ENCODE results near the gene PRTG.
"Not testable (repeated sequence)": the region's sequence is repeated elsewhere in the genome, so short reads cannot be mapped to it uniquely, and the experiment has no call there.

Gene PRTG

GRCh38 chr15:55599439-55599838 lies 143.5 kb downstream of the PRTG start:
- H3K4me3 ChIP-seq (ENCODE audit: low read length): no peak overlapping the region
- TF ChIP-seq CTCF (IDR thresholded peaks at IDR 0.05; ENCODE audit: insufficient read depth, low read depth, low read length, missing control alignments): no peak
- peak; percentile 20 for DNase-seq (ENCODE audit: low read depth)

- not testable (repeated sequence) for DNase-seq (ENCODE audit: low read depth); H3K4me3 ChIP-seq (ENCODE audit: low read length)
Measured at GRCh38 chr15:55593019-55593418, 149.9 kb downstream of the PRTG start.

GRCh38 chr15:55590788-55591187 lies 152.2 kb downstream of the PRTG start:
- no peak for TF ChIP-seq CTCF (IDR thresholded peaks at IDR 0.05; ENCODE audit: insufficient read depth, low read depth, low read length, missing control alignments)
- no peak overlapping the region for H3K4me3 ChIP-seq (ENCODE audit: low read length)
- DNase-seq (ENCODE audit: low read depth): no peak

- DNase-seq (ENCODE audit: low read depth): no peak
- no peak for TF ChIP-seq CTCF (IDR thresholded peaks at IDR 0.05; ENCODE audit: insufficient read depth, low read depth, low read length, missing control alignments)
- no peak overlapping the region for H3K4me3 ChIP-seq (ENCODE audit: low read length)
Measured at GRCh38 chr15:55589287-55589686, 153.7 kb downstream of the PRTG start.

- TF ChIP-seq CTCF (IDR thresholded peaks at IDR 0.05; ENCODE audit: insufficient read depth, low read depth, low read length, missing control alignments): no peak
- peak overlapping the region; percentile 26 for H3K4me3 ChIP-seq (ENCODE audit: low read length)
- no peak for DNase-seq (ENCODE audit: low read depth)
Measured at GRCh38 chr15:55588815-55589115, 154.2 kb downstream of the PRTG start.

GRCh38 chr15:55588070-55588814 lies 154.7 kb downstream of the PRTG start, which contains the start of gene PYGO1:
Gene PYGO1 (minus strand): TSS chr15:55588345. CDS start chr15:55587883, 462 bp downstream.
- peak within 1 kb of the TSS; percentile 44 for H3K4me3 ChIP-seq (ENCODE audit: low read length)
- DNase-seq (ENCODE audit: low read depth): peak; percentile 44
- no peak for TF ChIP-seq CTCF (IDR thresholded peaks at IDR 0.05; ENCODE audit: insufficient read depth, low read depth, low read length, missing control alignments)

- no peak for TF ChIP-seq CTCF (IDR thresholded peaks at IDR 0.05; ENCODE audit: insufficient read depth, low read depth, low read length, missing control alignments)
- peak overlapping the region; percentile 44 for H3K4me3 ChIP-seq (ENCODE audit: low read length)
- peak; percentile 10 for DNase-seq (ENCODE audit: low read depth)
Measured at GRCh38 chr15:55587321-55588069, 155.5 kb downstream of the PRTG start.

Measured in epithelial cell of esophagus (primary cell).